AG04450 (cell line): Measurements from ENCODE around the gene NFKB2. TPM values are rescaled to one million over a fixed set of nuclear protein-coding genes. Genes with fewer than 3 reads are reported as not detected.
A peak's percentile ranks its signal among the peaks of the same experiment; 100 is the strongest.

Experiments used
- CTCF ChIA-PET: fragments of 300-600, 350-600 bp; formaldehyde crosslinking; extraction: SDS; loops from one replicate; lab custom pipeline; 2022; ENCODE audit warnings: antibody characterized with exemption, inconsistent platforms; lab: Charles Lee
- POLR2A ChIA-PET: fragments of 350-600 bp; formaldehyde crosslinking; extraction: SDS; loops from one replicate; lab custom pipeline; 2021; ENCODE audit warnings: antibody characterized with exemption, inconsistent platforms; lab: Yijun Ruan, JAX
- DNase-seq: peaks from one replicate; pipeline ENCODE4 v3.0.0-alpha.2; 2011; ENCODE audit warnings: low read depth, low spot score
- H3K27ac ChIP-seq: one replicate; pipeline ENCODE4 v1.5.1; 2012; ENCODE audit warnings: low read depth, low read length, control low read depth
- H3K27me3 ChIP-seq: one replicate; pipeline ENCODE4 v1.6.0; 2012; ENCODE audit warnings: low read length; ENCODE audit not compliant: control insufficient read depth, insufficient read depth
- H3K4me3 ChIP-seq: 2 replicates; pipeline ENCODE4 v1.5.1; 2011; ENCODE audit warnings: mild to moderate bottlenecking, low read depth, low read length, control low read depth
- H3K9me3 ChIP-seq: 2 replicates; pipeline ENCODE4 v1.5.1; 2012; ENCODE audit warnings: low read length; ENCODE audit not compliant: control insufficient read depth, insufficient read depth
- polyA plus RNA-seq: library from polyadenylated mRNA; depleted of rRNA; stranded (reverse); fragments of >200 nt; gene quantifications from 2 replicates; pipeline ENCODE4 v1.2.3, GENCODE V29; 2011
- TF ChIP-seq, protein P1 (sequence below): IDR thresholded peaks from 2 replicates; pipeline ENCODE4 v1.5.1; 2011; ENCODE audit warnings: low read depth, low read length, control low read depth, inconsistent platforms

NFKB2 gene
- polyA plus RNA-seq, 1 experiment: 26.1 TPM

- TF ChIP-seq, protein P1, sequence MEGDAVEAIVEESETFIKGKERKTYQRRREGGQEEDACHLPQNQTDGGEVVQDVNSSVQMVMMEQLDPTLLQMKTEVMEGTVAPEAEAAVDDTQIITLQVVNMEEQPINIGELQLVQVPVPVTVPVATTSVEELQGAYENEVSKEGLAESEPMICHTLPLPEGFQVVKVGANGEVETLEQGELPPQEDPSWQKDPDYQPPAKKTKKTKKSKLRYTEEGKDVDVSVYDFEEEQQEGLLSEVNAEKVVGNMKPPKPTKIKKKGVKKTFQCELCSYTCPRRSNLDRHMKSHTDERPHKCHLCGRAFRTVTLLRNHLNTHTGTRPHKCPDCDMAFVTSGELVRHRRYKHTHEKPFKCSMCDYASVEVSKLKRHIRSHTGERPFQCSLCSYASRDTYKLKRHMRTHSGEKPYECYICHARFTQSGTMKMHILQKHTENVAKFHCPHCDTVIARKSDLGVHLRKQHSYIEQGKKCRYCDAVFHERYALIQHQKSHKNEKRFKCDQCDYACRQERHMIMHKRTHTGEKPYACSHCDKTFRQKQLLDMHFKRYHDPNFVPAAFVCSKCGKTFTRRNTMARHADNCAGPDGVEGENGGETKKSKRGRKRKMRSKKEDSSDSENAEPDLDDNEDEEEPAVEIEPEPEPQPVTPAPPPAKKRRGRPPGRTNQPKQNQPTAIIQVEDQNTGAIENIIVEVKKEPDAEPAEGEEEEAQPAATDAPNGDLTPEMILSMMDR: no peak
- CTCF ChIA-PET: interaction anchor here (0.8 kb wide), 1 partner anchor 8 kb away, joined by 3 read pairs; no protein-coding TSS in a partner anchor
- Histone ChIP-seq H3K27me3 (no peaks in the 10 kb centered on the region), H3K9me3 (no peaks in the 10 kb centered on the region; the same call in 1 of the 2 replicates), H3K27ac (no peak overlapping the region), H3K4me3 (peak overlapping the region; percentile 82)
- POLR2A ChIA-PET: interaction anchor here (1.1 to 1.7 kb wide), 2 partner anchors 11 kb away, joined by 3 to 4 read pairs; no protein-coding TSS in a partner anchor
- DNase-seq: no peak
These were observed 779 bp downstream of the NFKB2 start for GRCh38 chr10:102396317-102396650.

GRCh38 chr10:102396730-102397151 is 1.2 kb downstream of the NFKB2 start:
- POLR2A ChIA-PET: interaction anchor here (1.1 kb wide), 1 partner anchor 10 kb away, joined by 3 read pairs; no protein-coding TSS in a partner anchor
- H3K9me3 ChIP-seq: no peaks in the 10 kb centered on the region; the same call in 1 of the 2 replicates
- TF ChIP-seq, protein P1: no peak
- H3K4me3 ChIP-seq: peak overlapping the region; percentile 82
- CTCF ChIA-PET: interaction anchor here (0.8 kb wide), 1 partner anchor 8 kb away, joined by 3 read pairs; no protein-coding TSS in a partner anchor
- no peak for DNase-seq
- H3K27ac ChIP-seq: no peak overlapping the region
- H3K27me3 ChIP-seq: no peaks in the 10 kb centered on the region

- CTCF ChIA-PET: interaction anchor here (0.5 to 4.2 kb wide), 7 partner anchors 24 to 228 kb away, joined by 3 to 33 read pairs (median 5); partner anchors contain the start of genes ELOVL3 and FBXL15
- no peaks in the 10 kb centered on the region for H3K27me3 ChIP-seq
- no peak overlapping the region for H3K4me3 ChIP-seq
- DNase-seq: no peak
- peak overlapping the region; percentile 11 for H3K27ac ChIP-seq
- H3K9me3 ChIP-seq: no peaks in the 10 kb centered on the region; the same call in 1 of the 2 replicates
- POLR2A ChIA-PET: interaction anchor here (0.6 kb wide), 1 partner anchor 8 kb away, joined by 6 read pairs; no protein-coding TSS in a partner anchor
- TF ChIP-seq, protein P1: no peak
These were observed 2.0 kb downstream of the NFKB2 start for GRCh38 chr10:102397222-102398171.

- TF ChIP-seq, protein P1: no peak
- no peak overlapping the region for H3K4me3 ChIP-seq
- ChIA-PET CTCF (interaction anchor here (0.6 to 4.2 kb wide), 14 partner anchors 13 to 328 kb away, joined by 3 to 33 read pairs (median 3); partner anchors contain the start of genes ELOVL3 and FBXL15), POLR2A (interaction anchor here (0.6 to 1.1 kb wide), 3 partner anchors 9 to 176 kb away, joined by 3 to 6 read pairs (median 3); no protein-coding TSS in a partner anchor)
- no peak overlapping the region for H3K27ac ChIP-seq
- H3K9me3 ChIP-seq: no peaks in the 10 kb centered on the region; the same call in 1 of the 2 replicates
- DNase-seq: no peak
- H3K27me3 ChIP-seq: no peaks in the 10 kb centered on the region
These were observed 2.9 kb downstream of the NFKB2 start for GRCh38 chr10:102398172-102399020.
